ENCODE measurements around the gene C10orf143.

DNA sequence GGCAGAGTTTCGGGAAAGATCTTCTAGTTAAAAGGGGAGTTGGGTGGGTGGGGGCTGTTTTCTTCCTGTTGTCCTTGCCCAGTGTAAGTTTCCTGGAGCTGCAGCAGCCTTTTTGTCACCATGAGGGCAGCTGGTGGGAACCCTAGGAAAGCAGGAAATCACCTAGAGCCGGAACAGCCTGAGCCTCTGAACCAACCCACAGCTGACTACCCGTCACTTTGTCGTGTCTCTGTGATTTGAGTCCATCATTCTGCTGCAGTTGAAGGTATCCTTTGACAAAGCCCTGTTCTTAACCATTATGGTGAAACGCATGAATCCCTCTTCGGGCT is 1.2 kb upstream of the C10orf143 start:
- TF ChIP-seq, protein P1, sequence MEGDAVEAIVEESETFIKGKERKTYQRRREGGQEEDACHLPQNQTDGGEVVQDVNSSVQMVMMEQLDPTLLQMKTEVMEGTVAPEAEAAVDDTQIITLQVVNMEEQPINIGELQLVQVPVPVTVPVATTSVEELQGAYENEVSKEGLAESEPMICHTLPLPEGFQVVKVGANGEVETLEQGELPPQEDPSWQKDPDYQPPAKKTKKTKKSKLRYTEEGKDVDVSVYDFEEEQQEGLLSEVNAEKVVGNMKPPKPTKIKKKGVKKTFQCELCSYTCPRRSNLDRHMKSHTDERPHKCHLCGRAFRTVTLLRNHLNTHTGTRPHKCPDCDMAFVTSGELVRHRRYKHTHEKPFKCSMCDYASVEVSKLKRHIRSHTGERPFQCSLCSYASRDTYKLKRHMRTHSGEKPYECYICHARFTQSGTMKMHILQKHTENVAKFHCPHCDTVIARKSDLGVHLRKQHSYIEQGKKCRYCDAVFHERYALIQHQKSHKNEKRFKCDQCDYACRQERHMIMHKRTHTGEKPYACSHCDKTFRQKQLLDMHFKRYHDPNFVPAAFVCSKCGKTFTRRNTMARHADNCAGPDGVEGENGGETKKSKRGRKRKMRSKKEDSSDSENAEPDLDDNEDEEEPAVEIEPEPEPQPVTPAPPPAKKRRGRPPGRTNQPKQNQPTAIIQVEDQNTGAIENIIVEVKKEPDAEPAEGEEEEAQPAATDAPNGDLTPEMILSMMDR (IDR thresholded peaks at IDR 0.05): no peak
- TF ChIP-seq POLR2AphosphoS5 (IDR thresholded peaks at IDR 0.05): no peak
